Chondrocyte (in vitro differentiated cells): Measurements from ENCODE around the gene TLR8. TPM values are rescaled to one million over a fixed set of nuclear protein-coding genes. Genes with fewer than 3 reads are reported as not detected.

Source experiments
- DNase-seq: peaks from one replicate; pipeline ENCODE4 v3.0.0; 2021; ENCODE audit warnings: mixed read lengths, low spot score
- H3K27ac Mint-ChIP-seq: one replicate; pipeline ENCODE4 v1.8.0; 2021; ENCODE audit warnings: mild to moderate bottlenecking, moderate library complexity, mixed read lengths; ENCODE audit not compliant: unreplicated experiment
- H3K27me3 Mint-ChIP-seq: 2 replicates; pipeline ENCODE4 v1.8.0; 2021; ENCODE audit warnings: low read depth, mixed read lengths
- H3K36me3 Mint-ChIP-seq: 2 replicates; pipeline ENCODE4 v1.8.0; 2021; ENCODE audit warnings: low read depth, mixed read lengths
- H3K4me1 Mint-ChIP-seq: 2 replicates; pipeline ENCODE4 v1.8.0; 2021; ENCODE audit warnings: low read depth, mild to moderate bottlenecking, mixed read lengths
- H3K4me3 Mint-ChIP-seq: one replicate; pipeline ENCODE4 v1.8.0; 2021; ENCODE audit warnings: mild to moderate bottlenecking, moderate library complexity, mixed read lengths; ENCODE audit not compliant: unreplicated experiment
- H3K9me3 Mint-ChIP-seq: 2 replicates; pipeline ENCODE4 v1.8.0; 2021; ENCODE audit warnings: low read depth, mixed read lengths
- total RNA-seq: library from RNA; stranded (reverse); gene quantifications from 3 replicates; pipeline ENCODE4 v1.2.1, GENCODE V29; 2021
- TF ChIP-seq, protein P1 (sequence below): fragments of 200-600 bp; sonication (generic); IDR thresholded peaks from 2 replicates; pipeline ENCODE4 v1.5.0; 2021; ENCODE audit warnings: antibody characterized with exemption, mild to moderate bottlenecking, moderate library complexity

The TLR8 gene
- total RNA-seq, 1 donor from 2014 or later = not detected

DNA sequence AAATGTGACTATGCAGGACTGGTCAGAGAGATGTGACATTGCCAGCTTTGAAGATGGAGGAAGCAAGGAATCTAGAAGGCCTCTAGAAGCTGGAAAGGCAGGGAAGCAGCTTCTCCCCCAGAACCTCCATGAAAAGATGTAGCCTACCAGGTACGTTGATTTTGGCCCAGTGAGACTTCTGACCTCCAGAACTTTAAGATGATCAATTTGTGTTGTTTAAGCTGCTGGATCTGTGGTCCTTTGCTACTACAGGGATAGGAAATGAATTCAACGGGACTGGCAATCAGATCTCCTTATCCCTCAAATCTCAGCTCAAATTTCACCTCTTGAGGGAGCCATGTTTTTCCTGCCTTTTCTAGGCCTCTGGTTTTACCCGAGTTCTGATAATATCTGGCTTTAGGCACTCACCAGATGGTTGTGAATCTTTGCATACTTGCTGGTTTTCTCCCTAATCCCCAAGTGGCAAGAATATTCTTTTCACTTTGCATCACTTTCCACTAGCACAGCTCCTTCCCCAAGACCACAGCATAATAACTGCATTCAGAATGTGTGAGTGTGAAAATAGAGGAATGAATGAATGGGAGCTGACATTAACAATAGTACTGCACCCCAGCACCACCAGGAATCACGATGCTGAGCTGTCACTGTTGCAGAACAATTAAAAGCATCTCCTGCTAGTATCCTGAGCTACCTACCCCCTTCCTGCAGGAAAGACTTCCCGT, 42.9 kb downstream of the TLR8 start:
- H3K4me1 Mint-ChIP-seq = peaks cover 41% of the 10 kb centered on the region
- no peaks in the 10 kb centered on the region for H3K27me3 Mint-ChIP-seq
- H3K4me3 Mint-ChIP-seq = no peak overlapping the region
- DNase-seq = no peak
- peak overlapping the region; percentile 85 for H3K27ac Mint-ChIP-seq
- peaks cover 1% of the 10 kb centered on the region for H3K36me3 Mint-ChIP-seq
- TF ChIP-seq, protein P1, sequence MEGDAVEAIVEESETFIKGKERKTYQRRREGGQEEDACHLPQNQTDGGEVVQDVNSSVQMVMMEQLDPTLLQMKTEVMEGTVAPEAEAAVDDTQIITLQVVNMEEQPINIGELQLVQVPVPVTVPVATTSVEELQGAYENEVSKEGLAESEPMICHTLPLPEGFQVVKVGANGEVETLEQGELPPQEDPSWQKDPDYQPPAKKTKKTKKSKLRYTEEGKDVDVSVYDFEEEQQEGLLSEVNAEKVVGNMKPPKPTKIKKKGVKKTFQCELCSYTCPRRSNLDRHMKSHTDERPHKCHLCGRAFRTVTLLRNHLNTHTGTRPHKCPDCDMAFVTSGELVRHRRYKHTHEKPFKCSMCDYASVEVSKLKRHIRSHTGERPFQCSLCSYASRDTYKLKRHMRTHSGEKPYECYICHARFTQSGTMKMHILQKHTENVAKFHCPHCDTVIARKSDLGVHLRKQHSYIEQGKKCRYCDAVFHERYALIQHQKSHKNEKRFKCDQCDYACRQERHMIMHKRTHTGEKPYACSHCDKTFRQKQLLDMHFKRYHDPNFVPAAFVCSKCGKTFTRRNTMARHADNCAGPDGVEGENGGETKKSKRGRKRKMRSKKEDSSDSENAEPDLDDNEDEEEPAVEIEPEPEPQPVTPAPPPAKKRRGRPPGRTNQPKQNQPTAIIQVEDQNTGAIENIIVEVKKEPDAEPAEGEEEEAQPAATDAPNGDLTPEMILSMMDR = no peak
- H3K9me3 Mint-ChIP-seq = no peaks in the 10 kb centered on the region

DNA sequence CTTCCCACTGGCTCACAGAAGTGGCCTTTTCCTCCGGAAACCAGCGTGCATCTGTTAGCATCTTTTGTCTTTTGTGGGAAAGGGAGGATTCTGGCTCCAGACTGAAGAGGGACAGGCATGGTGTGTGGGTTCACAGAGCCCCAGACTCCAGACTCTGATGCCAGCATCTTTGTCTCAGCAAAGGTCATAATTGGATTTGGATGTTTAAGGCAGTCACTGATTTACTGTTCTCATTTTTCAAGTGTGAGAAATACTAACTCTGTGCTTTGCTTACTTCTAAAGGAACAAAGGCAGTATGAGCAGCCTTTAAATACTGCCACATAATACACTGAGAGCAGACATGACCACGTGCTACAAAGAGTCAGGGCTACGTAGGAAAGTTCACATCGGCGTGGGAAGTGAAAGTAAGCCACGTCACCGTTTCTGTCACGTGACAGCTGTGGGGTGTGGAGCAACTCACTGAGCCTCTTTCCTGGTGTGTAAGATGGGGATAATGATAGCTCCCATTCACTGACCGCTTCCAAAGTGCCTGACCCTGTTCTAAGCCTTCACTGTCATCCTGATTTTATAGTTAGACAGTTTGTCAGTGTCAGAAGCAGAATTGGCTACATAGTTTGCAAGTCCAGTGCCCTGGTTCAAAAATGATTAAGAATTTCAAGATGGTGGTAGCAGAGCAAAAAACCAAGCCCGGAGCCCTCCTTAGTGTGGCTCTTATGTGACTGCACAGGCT, 43.7 kb downstream of the TLR8 start:
- H3K4me3 Mint-ChIP-seq = no peak overlapping the region
- no peaks in the 10 kb centered on the region for H3K27me3 Mint-ChIP-seq
- H3K27ac Mint-ChIP-seq = peak overlapping the region; percentile 85
- no peaks in the 10 kb centered on the region for H3K9me3 Mint-ChIP-seq
- H3K4me1 Mint-ChIP-seq = peaks cover 41% of the 10 kb centered on the region
- H3K36me3 Mint-ChIP-seq = peaks cover 1% of the 10 kb centered on the region
- TF ChIP-seq, protein P1 = no peak
- DNase-seq = no peak

DNA sequence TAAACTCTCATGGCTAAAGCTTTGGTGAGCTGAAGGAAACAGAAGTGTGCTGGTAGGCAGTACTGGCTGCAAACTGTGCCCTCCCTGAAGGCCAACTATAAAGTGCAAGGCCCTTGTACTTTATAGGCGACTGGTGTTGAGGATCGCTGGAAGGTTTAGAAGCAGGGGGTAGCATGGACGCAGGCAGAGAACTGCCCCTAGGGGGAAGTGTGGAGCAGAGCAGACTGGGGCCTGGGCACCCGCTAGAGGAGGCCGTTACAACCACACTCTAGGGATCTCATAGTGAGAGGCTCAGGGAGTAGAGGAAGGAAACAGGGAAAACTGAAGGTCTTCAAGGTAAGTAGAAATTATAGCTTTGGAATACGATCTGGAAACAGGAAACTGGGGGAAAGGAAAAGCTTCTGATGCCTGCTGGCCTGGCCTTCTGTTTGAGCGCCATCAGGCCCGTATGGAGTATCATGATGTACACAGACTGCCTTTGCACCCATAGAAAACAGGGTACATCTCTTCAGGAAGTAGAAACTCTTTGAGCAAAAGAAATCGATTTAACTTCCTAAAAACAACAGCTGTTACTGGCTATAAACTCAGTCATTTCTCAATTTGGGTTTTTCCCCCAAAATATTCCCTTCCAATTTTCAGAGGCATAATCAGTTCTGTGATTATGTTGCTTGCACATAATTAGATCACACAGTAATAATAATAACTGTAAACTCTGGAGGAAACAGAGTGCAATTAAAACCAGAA, 44.6 kb downstream of the TLR8 start:
- DNase-seq = no peak
- Mint-ChIP-seq H3K27me3 (no peaks in the 10 kb centered on the region), H3K4me1 (peaks cover 45% of the 10 kb centered on the region), H3K36me3 (peaks cover 1% of the 10 kb centered on the region), H3K4me3 (no peak overlapping the region), H3K27ac (peak overlapping the region; percentile 18), H3K9me3 (no peaks in the 10 kb centered on the region)
- TF ChIP-seq, protein P1 = peak; percentile 58

DNA sequence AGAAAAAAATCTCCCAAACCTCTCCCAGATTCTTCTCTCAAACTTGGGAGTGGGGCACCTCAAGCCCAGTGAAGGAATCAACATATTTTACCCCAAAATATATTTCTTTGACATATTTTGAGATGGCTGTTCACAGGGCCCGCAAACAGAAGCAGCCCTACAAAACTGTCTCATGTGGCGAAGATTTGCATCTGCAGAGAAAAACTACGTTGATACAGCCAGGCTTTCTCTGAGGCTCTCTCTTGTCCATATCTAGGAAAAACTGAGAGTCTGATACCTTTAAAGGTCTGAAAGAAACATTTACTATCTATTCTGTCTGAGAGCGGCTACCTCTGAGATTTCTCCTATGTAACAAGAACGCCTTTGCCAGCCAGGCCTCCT, 45.2 kb downstream of the TLR8 start:
- Mint-ChIP-seq H3K9me3 (no peaks in the 10 kb centered on the region), H3K4me3 (no peak overlapping the region), H3K27me3 (no peaks in the 10 kb centered on the region), H3K27ac (no peak overlapping the region), H3K36me3 (peaks cover 1% of the 10 kb centered on the region), H3K4me1 (peaks cover 45% of the 10 kb centered on the region)
- DNase-seq = no peak
- TF ChIP-seq, protein P1 = no peak

DNA sequence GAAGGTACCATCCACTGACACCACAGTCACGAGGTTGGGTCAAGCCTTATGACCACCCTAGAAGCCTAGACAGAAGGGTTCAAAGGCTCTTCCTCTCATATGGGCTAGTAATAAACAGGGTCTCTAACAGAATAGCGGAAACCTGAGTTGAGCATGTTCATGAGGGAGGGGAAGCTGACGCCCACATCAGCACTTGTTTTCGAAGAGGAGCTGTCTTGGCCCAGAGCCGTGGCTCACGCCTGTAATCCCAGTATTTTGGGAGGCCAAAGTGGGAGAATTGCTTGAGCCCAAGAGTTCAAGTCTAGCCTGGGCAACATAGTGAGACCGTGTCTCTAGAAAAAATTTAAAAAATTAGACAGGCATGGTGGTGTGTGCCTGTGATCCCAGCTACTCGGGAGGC, 47.0 kb downstream of the TLR8 start:
- TF ChIP-seq, protein P1 = no peak
- peaks cover 42% of the 10 kb centered on the region for H3K4me1 Mint-ChIP-seq
- DNase-seq = no peak
- no peak overlapping the region for H3K27ac Mint-ChIP-seq
- no peaks in the 10 kb centered on the region for H3K27me3 Mint-ChIP-seq
- H3K4me3 Mint-ChIP-seq = no peak overlapping the region
- H3K9me3 Mint-ChIP-seq = no peaks in the 10 kb centered on the region
- peaks cover 1% of the 10 kb centered on the region for H3K36me3 Mint-ChIP-seq
